Keratinocyte (primary cell): ENCODE measurements around the gene SPATA33. TPM values are rescaled to one million over a fixed set of nuclear protein-coding genes. Genes with fewer than 3 reads are reported as not detected.
A peak's percentile ranks its signal among the peaks of the same experiment; 100 is the strongest.

Experiments used
- DNase-seq: peaks from one replicate; pipeline ENCODE4 v3.0.0-alpha.2; 2011; ENCODE audit warnings: low read depth, missing footprints, low spot score
- FAIRE-seq: peaks from 2 replicates; lab custom pipeline; 2011; peaks lifted over from hg19 to GRCh38; lab: Jason Lieb, UNC
- H2AFZ ChIP-seq: 2 replicates; pipeline ENCODE4 v1.6.0; 2012; ENCODE audit warnings: low read length, control low read depth, inconsistent platforms; ENCODE audit not compliant: control insufficient read depth
- H3K27ac ChIP-seq: 2 replicates; pipeline ENCODE4 v1.5.1; 2011; ENCODE audit warnings: low read length; ENCODE audit not compliant: control insufficient read depth, insufficient read depth
- H3K27me3 ChIP-seq: 3 replicates; pipeline ENCODE4 v1.6.0; 2011; ENCODE audit warnings: low read length; ENCODE audit not compliant: control insufficient read depth, insufficient read depth; ENCODE audit errors: extremely low read depth
- H3K36me3 ChIP-seq, 2 experiments: 2 replicates in 1 of 2; 3 replicates in 1 of 2; pipeline ENCODE4 v1.5.1; 2011; ENCODE audit warnings: low read length in 2 of 2, mild to moderate bottlenecking in 1 of 2; ENCODE audit not compliant: control insufficient read depth in 2 of 2, insufficient read depth in 2 of 2; ENCODE audit errors: extremely low read depth in 1 of 2
- H3K4me1 ChIP-seq: 3 replicates; pipeline ENCODE4 v1.5.1; 2011; ENCODE audit warnings: low read length; ENCODE audit not compliant: control insufficient read depth, insufficient read depth; ENCODE audit errors: extremely low read depth
- H3K4me2 ChIP-seq: 3 replicates; pipeline ENCODE4 v1.6.0; 2011; ENCODE audit warnings: low read depth, low read length; ENCODE audit not compliant: control insufficient read depth, insufficient read depth; ENCODE audit errors: extremely low read depth
- H3K4me3 ChIP-seq, 3 experiments: fragments of 200-600 bp in 1 of 3; sonication (generic) in 1 of 3; 2 replicates in 2 of 3; 3 replicates in 1 of 3; pipeline ENCODE4 v1.5.1; 2011 to 2016; ENCODE audit warnings: low read length in 3 of 3, mild to moderate bottlenecking in 3 of 3, control low read depth in 2 of 3, inconsistent platforms in 1 of 3, low read depth in 1 of 3, mixed read lengths in 1 of 3, mixed run types in 1 of 3, moderate library complexity in 1 of 3; ENCODE audit not compliant: control insufficient read depth in 2 of 3, insufficient read depth in 2 of 3; ENCODE audit errors: extremely low read depth in 1 of 3
- H3K79me2 ChIP-seq: 2 replicates; pipeline ENCODE4 v1.6.0; 2012; ENCODE audit warnings: low read length; ENCODE audit not compliant: control insufficient read depth, insufficient read depth
- H3K9ac ChIP-seq: 3 replicates; pipeline ENCODE4 v1.6.0; 2011; ENCODE audit warnings: low read length; ENCODE audit not compliant: control insufficient read depth, insufficient read depth; ENCODE audit errors: extremely low read depth
- H3K9me1 ChIP-seq: 3 replicates; pipeline ENCODE4 v1.6.0; 2011; ENCODE audit warnings: low read length; ENCODE audit not compliant: control insufficient read depth, insufficient read depth; ENCODE audit errors: extremely low read depth
- H3K9me3 ChIP-seq: 2 replicates; pipeline ENCODE4 v1.5.1; 2012; ENCODE audit warnings: low read depth, low read length; ENCODE audit not compliant: control insufficient read depth
- H4K20me1 ChIP-seq: 3 replicates; pipeline ENCODE4 v1.6.0; 2011; ENCODE audit warnings: low read length; ENCODE audit not compliant: control insufficient read depth, insufficient read depth; ENCODE audit errors: extremely low read depth
- CTCF ChIP-seq, 3 experiments: IDR thresholded peaks in 1 of 3; conservative IDR thresholded peaks in 1 of 3; optimal IDR thresholded peaks in 1 of 3; 2 replicates in 2 of 3; 3 replicates in 1 of 3; pipeline versions ENCODE3 to v1.5.1; 2011; ENCODE audit warnings: low read length in 3 of 3, mild to moderate bottlenecking in 3 of 3, moderate library complexity in 2 of 3, control low read depth in 1 of 3, inconsistent platforms in 1 of 3; ENCODE audit not compliant: insufficient read depth in 2 of 3; ENCODE audit errors: extremely low read depth in 1 of 3
- EZH2 ChIP-seq: IDR thresholded peaks from one replicate; pipeline ENCODE4 v1.6.1; 2012; ENCODE audit warnings: inconsistent platforms, mild to moderate bottlenecking, low read length, moderate library complexity
- dilution Hi-C: fragments of 300-500 bp; cut with MboI; formaldehyde crosslinking; loops from one replicate; pipeline ENCODE4 v1.7.0; 2020; ENCODE audit warnings: low sequenced_read_pairs; ENCODE audit not compliant: extremely low pct_ligation_motif_present
- polyA plus RNA-seq, 5 experiments: library from polyadenylated mRNA; depleted of rRNA in 3 of 5; stranded (reverse) in 3 of 5; stranded (forward) in 1 of 5; unstranded in 1 of 5; fragments of >200 nt; gene quantifications; 1 replicate in 1 of 5; 2 replicates in 3 of 5; 3 replicates in 1 of 5; pipeline versions ENCODE4 v1.2.1 to v1.2.3, GENCODE V29; 2011 to 2012; ENCODE audit warnings: missing spikeins in 2 of 5, low read depth in 1 of 5, low replicate concordance in 1 of 5

The SPATA33 gene
- polyA plus RNA-seq, 1 donor (not counting 4 experiments of a cell fraction or from before 2014, with no cell fraction given), result 5.3 TPM

- dilution Hi-C loops, result no loop called here
- Histone ChIP-seq H3K9me3 (no peaks in the 10 kb centered on the region), H3K4me1 (peaks cover 9% of the 10 kb centered on the region), H4K20me1 (no peaks in the 10 kb centered on the region), H3K4me3 (no peak overlapping the region), H3K9ac (no peak overlapping the region), H3K27ac (no peak overlapping the region), H3K27me3 (no peaks in the 10 kb centered on the region), H3K79me2 (peaks cover 5% of the 10 kb centered on the region), H3K9me1 (peaks cover 3% of the 10 kb centered on the region), H3K4me2 (no peak overlapping the region), H2AFZ (no peak overlapping the region), H3K36me3 (peaks cover 18 to 25% of the 10 kb centered on the region in 2 experiments)
- DNase-seq, result no peak
- TF ChIP-seq EZH2 (no peak), CTCF (optimal IDR thresholded peaks at IDR 0.05 in 1 of 3, IDR thresholded peaks at IDR 0.05 in 1 of 3, conservative IDR thresholded peaks at IDR 0.05 in 1 of 3; ENCODE audit: extremely low read depth in 1 of 3, insufficient read depth in 2 of 3, low read length in 3 of 3) (no peak)
- FAIRE-seq, result no peak
Observed at GRCh38 chr16:89646270-89646669, 11.4 kb upstream of the SPATA33 start.

- Histone ChIP-seq H3K79me2 (peaks cover 9% of the 10 kb centered on the region), H3K27me3 (no peaks in the 10 kb centered on the region), H4K20me1 (no peaks in the 10 kb centered on the region), H3K4me1 (peaks cover 9% of the 10 kb centered on the region), H3K9me1 (peaks cover 3% of the 10 kb centered on the region), H3K9me3 (no peaks in the 10 kb centered on the region), H3K36me3 (peaks cover 18 to 26% of the 10 kb centered on the region in 2 experiments), H3K27ac (no peak overlapping the region), H3K9ac (no peak overlapping the region), H2AFZ (no peak overlapping the region), H3K4me3 (no peak overlapping the region), H3K4me2 (no peak overlapping the region)
- peak; percentile 77 for DNase-seq
- FAIRE-seq, result no peak
- no peak for TF ChIP-seq EZH2
- no peak for TF ChIP-seq CTCF (optimal IDR thresholded peaks at IDR 0.05 in 1 of 3, IDR thresholded peaks at IDR 0.05 in 1 of 3, conservative IDR thresholded peaks at IDR 0.05 in 1 of 3; ENCODE audit: extremely low read depth in 1 of 3, insufficient read depth in 2 of 3, low read length in 3 of 3)
- dilution Hi-C loops, result no loop called here
Observed at GRCh38 chr16:89646906-89647305, 10.7 kb upstream of the SPATA33 start.
